SK-N-SH (cell line): ENCODE measurements around the gene TTN. TPM values are rescaled to one million over a fixed set of nuclear protein-coding genes. Genes with fewer than 3 reads are reported as not detected.

Experiments
- CTCF ChIA-PET: fragments of 300-600, 350-600 bp; formaldehyde crosslinking; extraction: SDS; loops from one replicate; lab custom pipeline; 2021; lab: Yijun Ruan, JAX
- POLR2A ChIA-PET: fragments of 350-600 bp; sonication (Branson Sonifier 250); formaldehyde crosslinking; extraction: SDS; loops from one replicate; lab custom pipeline; 2020; ENCODE audit warnings: antibody characterized with exemption, inconsistent platforms; lab: Yijun Ruan, JAX
- DNase-seq: peaks from one replicate; pipeline ENCODE4 v3.0.0; 2012
- H2AFZ ChIP-seq: fragments of 200-600 bp; sonication (generic); 2 replicates; pipeline ENCODE4 v1.8.1; 2016; ENCODE audit warnings: antibody characterized with exemption, mild to moderate bottlenecking, low read depth
- H3F3A ChIP-seq: fragments of 200-600 bp; sonication (generic); replicated peaks from 2 replicates; pipeline ENCODE3; 2016; ENCODE audit warnings: antibody characterized with exemption, mild to moderate bottlenecking; ENCODE audit not compliant: insufficient read depth
- H3K27ac ChIP-seq, 2 experiments: fragments of 200-500 bp in 1 of 2; fragments of 200-600 bp in 1 of 2; sonication (Bioruptor generic) in 1 of 2; sonication (generic), shearing (Covaris generic) in 1 of 2; 2 replicates each; pipeline versions ENCODE4 v1.5.1 to v1.6.1; 2014 to 2016; ENCODE audit warnings: low read depth in 2 of 2, inconsistent platforms in 1 of 2, low read length in 1 of 2, mild to moderate bottlenecking in 1 of 2, mixed read lengths in 1 of 2
- H3K27me3 ChIP-seq: fragments of 200-600 bp; sonication (generic), shearing (Covaris generic); 2 replicates; pipeline ENCODE4 v1.6.1; 2016; ENCODE audit warnings: mixed run types; ENCODE audit not compliant: insufficient read depth
- H3K36me3 ChIP-seq, 2 experiments: fragments of 200-500 bp in 1 of 2; fragments of 200-600 bp in 1 of 2; sonication (Bioruptor generic) in 1 of 2; sonication (generic) in 1 of 2; replicated peaks in 1 of 2; 2 replicates each; pipeline versions ENCODE3 to v1.5.1; 2014 to 2016; ENCODE audit warnings: low read length in 1 of 2, mild to moderate bottlenecking in 1 of 2; ENCODE audit not compliant: insufficient read depth in 2 of 2, control insufficient read depth in 1 of 2
- H3K4me1 ChIP-seq, 2 experiments: fragments of 200-500 bp in 1 of 2; fragments of 200-600 bp in 1 of 2; sonication (Bioruptor generic) in 1 of 2; sonication (generic), shearing (Covaris generic) in 1 of 2; 2 replicates each; pipeline versions ENCODE4 v1.5.1 to v1.6.1; 2014 to 2016; ENCODE audit warnings: low read depth in 1 of 2, low read length in 1 of 2, mixed run types in 1 of 2; ENCODE audit not compliant: insufficient read depth in 2 of 2, control insufficient read depth in 1 of 2
- H3K4me2 ChIP-seq: fragments of 200-600 bp; sonication (generic), shearing (Covaris generic); 2 replicates; pipeline ENCODE4 v1.6.1; 2017; ENCODE audit warnings: mixed run types
- H3K4me3 ChIP-seq, 2 experiments: fragments of 200-500 bp in 1 of 2; fragments of 200-600 bp in 1 of 2; sonication (Bioruptor generic) in 1 of 2; sonication (generic), shearing (Covaris generic) in 1 of 2; 2 replicates each; pipeline versions ENCODE4 v1.5.1 to v1.8.1; 2014 to 2016; ENCODE audit warnings: low read depth in 2 of 2, inconsistent platforms in 1 of 2, low read length in 1 of 2, mild to moderate bottlenecking in 1 of 2, mixed read lengths in 1 of 2, moderate library complexity in 1 of 2
- H3K79me2 ChIP-seq: fragments of 200-600 bp; sonication (generic); 2 replicates; pipeline ENCODE4 v1.8.1; 2017; ENCODE audit warnings: mild to moderate bottlenecking; ENCODE audit not compliant: insufficient read depth
- H3K9ac ChIP-seq: fragments of 200-600 bp; sonication (generic); 2 replicates; pipeline ENCODE4 v1.6.1; 2017; ENCODE audit warnings: mixed run types
- H3K9me2 ChIP-seq: fragments of 200-600 bp; sonication (generic); 2 replicates; pipeline ENCODE4 v1.6.1; 2017; ENCODE audit warnings: mixed run types
- H3K9me3 ChIP-seq: fragments of 200-600 bp; sonication (generic); 2 replicates; pipeline ENCODE4 v1.6.1; 2017; ENCODE audit warnings: mixed run types, mild to moderate bottlenecking, moderate library complexity
- H4K20me1 ChIP-seq: fragments of 200-600 bp; sonication (generic); 2 replicates; pipeline ENCODE4 v1.6.1; 2017; ENCODE audit warnings: mild to moderate bottlenecking, mixed run types; ENCODE audit not compliant: insufficient read depth
- ELF1 ChIP-seq: IDR thresholded peaks from 2 replicates; pipeline ENCODE4 v1.4.0; 2012
- EZH2phosphoT487 ChIP-seq: fragments of 200-600 bp; sonication (generic); IDR thresholded peaks from 2 replicates; pipeline ENCODE4 v1.6.1; 2017; ENCODE audit warnings: low read depth, mixed run types, mild to moderate bottlenecking, antibody characterized with exemption, moderate library complexity, borderline replicate concordance
- FOSL2 ChIP-seq: IDR thresholded peaks from 2 replicates; pipeline ENCODE4 v1.4.0; 2012; ENCODE audit warnings: low read depth, mild to moderate bottlenecking, moderate library complexity, borderline replicate concordance
- FOXJ3 ChIP-seq: sonication (generic); formaldehyde crosslinking; IDR thresholded peaks from 2 replicates; pipeline ENCODE4 v1.5.1; 2020; ENCODE audit warnings: mild to moderate bottlenecking, missing genetic modification reagents
- FOXM1 ChIP-seq: IDR thresholded peaks from 2 replicates; pipeline ENCODE4 v1.4.0; 2012; ENCODE audit warnings: low read depth, mild to moderate bottlenecking
- GATA2 ChIP-seq: sonication (generic); formaldehyde crosslinking; IDR thresholded peaks from 2 replicates; pipeline ENCODE4 v1.5.0; 2020; ENCODE audit warnings: mild to moderate bottlenecking, missing genetic modification reagents
- JUND ChIP-seq: IDR thresholded peaks from 2 replicates; pipeline ENCODE4 v1.4.0; 2012
- NRF1 ChIP-seq: IDR thresholded peaks from 2 replicates; pipeline ENCODE4 v1.6.1; 2012; ENCODE audit warnings: low read depth, mild to moderate bottlenecking, low read length
- POLR2AphosphoS5 ChIP-seq: IDR thresholded peaks from 2 replicates; pipeline ENCODE4 v1.6.1; 2012; ENCODE audit warnings: low read depth, low read length
- RCOR1 ChIP-seq: fragments of 150-350 bp; IDR thresholded peaks from 2 replicates; pipeline ENCODE4 v1.6.1; 2017; ENCODE audit warnings: antibody characterized with exemption, low read length
- RFX5 ChIP-seq: IDR thresholded peaks from 2 replicates; pipeline ENCODE4 v1.6.1; 2012; ENCODE audit warnings: mild to moderate bottlenecking, improper control_type of control experiment, low read length
- TEAD4 ChIP-seq: IDR thresholded peaks from 2 replicates; pipeline ENCODE4 v1.4.0; 2012; ENCODE audit warnings: mild to moderate bottlenecking, borderline replicate concordance; ENCODE audit not compliant: insufficient read depth
- YY1 ChIP-seq: IDR thresholded peaks from 2 replicates; pipeline ENCODE4 v1.4.0; 2012; ENCODE audit warnings: low read depth, mild to moderate bottlenecking
- WGBS: methylation state at CpG from one replicate; pipeline ENCODE4 v1.1.6; 2017; ENCODE audit warnings: low lambda C conversion rate; 5-methylcytosine and 5-hydroxymethylcytosine counted together
- polyA plus RNA-seq, 3 experiments: library from polyadenylated mRNA; depleted of rRNA; stranded (reverse); fragments of >200 nt; gene quantifications; 2 replicates each; pipeline ENCODE4 v1.2.3, GENCODE V29; 2012
- TF ChIP-seq, protein P1 (sequence below): IDR thresholded peaks from 2 replicates; pipeline ENCODE4; 2012
- TF ChIP-seq, protein P2 (sequence below): fragments of 200-600 bp; sonication (generic); IDR thresholded peaks from 2 replicates; pipeline ENCODE4 v1.6.1; 2017; ENCODE audit warnings: antibody characterized with exemption, mild to moderate bottlenecking, moderate library complexity
- TF ChIP-seq, protein P3 (sequence below): IDR thresholded peaks from 2 replicates; pipeline ENCODE4 v1.4.0; 2012; ENCODE audit warnings: low read depth, borderline replicate concordance
- TF ChIP-seq, protein P4 (sequence below): IDR thresholded peaks from 2 replicates; pipeline ENCODE4 v1.6.1; 2012; ENCODE audit warnings: mild to moderate bottlenecking, low read depth, low read length, moderate library complexity
- TF ChIP-seq, protein P5 (sequence below): IDR thresholded peaks from 2 replicates; pipeline ENCODE4 v1.4.0; 2012; ENCODE audit warnings: low read depth, borderline replicate concordance

The TTN gene
- polyA plus RNA-seq (2012; rRNA removed), result under 0.01 and 0.08 TPM in 2 replicates
- polyA plus RNA-seq (2012; cell fraction: cytosol; rRNA removed), result under 0.01 and 0.08 TPM in 2 replicates
- 0.11 and 0.13 TPM in 2 replicates for polyA plus RNA-seq (2012; cell fraction: nucleus; rRNA removed)

DNA sequence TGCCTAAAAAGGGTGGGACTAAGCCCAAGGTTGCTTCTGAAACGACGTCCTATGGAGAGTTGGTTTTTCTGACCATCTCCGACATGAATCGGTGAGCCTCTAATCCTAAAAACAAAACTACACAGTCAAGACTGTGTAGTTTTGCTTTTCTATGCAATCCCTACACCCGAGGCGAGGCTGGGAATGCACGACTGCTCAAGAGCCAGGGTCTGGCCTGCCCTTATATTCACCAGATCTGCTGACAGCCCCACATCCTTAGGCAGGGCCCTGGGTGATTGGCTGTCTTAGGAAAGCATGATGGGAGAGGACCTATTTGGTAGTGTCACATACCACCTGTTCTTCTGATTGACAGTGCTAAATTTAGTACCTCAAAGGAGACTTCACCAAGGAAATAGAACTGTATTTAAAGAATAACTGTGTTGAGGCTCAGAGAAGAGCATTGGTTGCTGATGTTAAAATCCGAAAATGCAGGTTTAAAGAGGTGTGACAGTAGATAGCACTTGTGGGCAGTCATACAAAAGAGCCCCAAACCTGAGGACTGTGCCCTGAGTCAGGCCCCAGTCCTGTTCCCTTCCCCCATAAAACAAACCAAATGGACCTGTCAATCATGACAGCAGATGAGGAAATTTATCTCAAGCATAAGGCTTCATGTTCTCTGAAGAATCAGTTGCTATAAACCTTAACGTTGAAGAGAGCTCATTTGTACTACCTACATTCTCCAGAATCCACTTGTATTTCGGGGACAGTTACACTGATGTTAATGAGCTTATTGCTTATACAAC lies at the start of gene TTN:
TTN (minus strand) TSS at position 197 of the 782 bp plus-strand sequence. CDS start 2,781 bp downstream, outside the sequence.
- H3F3A ChIP-seq, result no peaks in the 10 kb centered on the region
- no peak within 1 kb of the TSS for H2AFZ ChIP-seq
- H3K27ac ChIP-seq, result no peak within 1 kb of the TSS
- ChIA-PET POLR2A (no interaction called here), CTCF (interaction anchor here (1.5 to 2.1 kb wide), 2 partner anchors 10 to 322 kb away, joined by 4 to 6 read pairs; no protein-coding TSS in a partner anchor)
- H3K4me1 ChIP-seq, result no peaks in the 10 kb centered on the region; a peak in 2 of 4 replicates
- no peaks in the 10 kb centered on the region for H3K36me3 ChIP-seq
- no peak within 1 kb of the TSS for H3K9ac ChIP-seq
- no peaks in the 10 kb centered on the region for H3K9me3 ChIP-seq
- H4K20me1 ChIP-seq, result no peaks in the 10 kb centered on the region
- H3K79me2 ChIP-seq, result no peaks in the 10 kb centered on the region
- H3K9me2 ChIP-seq, result no peaks in the 10 kb centered on the region
- DNase-seq, result no peak
- 87% methylated on average over 10 of the region's 10 CpGs for WGBS
- H3K4me3 ChIP-seq, result no peak within 1 kb of the TSS
- TF ChIP-seq TEAD4, result no peak
- no peak for TF ChIP-seq EZH2phosphoT487
- no peak for TF ChIP-seq POLR2AphosphoS5
- TF ChIP-seq, protein P1, sequence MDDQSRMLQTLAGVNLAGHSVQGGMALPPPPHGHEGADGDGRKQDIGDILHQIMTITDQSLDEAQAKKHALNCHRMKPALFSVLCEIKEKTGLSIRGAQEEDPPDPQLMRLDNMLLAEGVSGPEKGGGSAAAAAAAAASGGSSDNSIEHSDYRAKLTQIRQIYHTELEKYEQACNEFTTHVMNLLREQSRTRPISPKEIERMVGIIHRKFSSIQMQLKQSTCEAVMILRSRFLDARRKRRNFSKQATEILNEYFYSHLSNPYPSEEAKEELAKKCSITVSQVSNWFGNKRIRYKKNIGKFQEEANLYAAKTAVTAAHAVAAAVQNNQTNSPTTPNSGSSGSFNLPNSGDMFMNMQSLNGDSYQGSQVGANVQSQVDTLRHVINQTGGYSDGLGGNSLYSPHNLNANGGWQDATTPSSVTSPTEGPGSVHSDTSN, result no peak
- no peak for TF ChIP-seq RFX5
- no peak for TF ChIP-seq GATA2 (CRISPR knock-in tag)
- TF ChIP-seq, protein P2, sequence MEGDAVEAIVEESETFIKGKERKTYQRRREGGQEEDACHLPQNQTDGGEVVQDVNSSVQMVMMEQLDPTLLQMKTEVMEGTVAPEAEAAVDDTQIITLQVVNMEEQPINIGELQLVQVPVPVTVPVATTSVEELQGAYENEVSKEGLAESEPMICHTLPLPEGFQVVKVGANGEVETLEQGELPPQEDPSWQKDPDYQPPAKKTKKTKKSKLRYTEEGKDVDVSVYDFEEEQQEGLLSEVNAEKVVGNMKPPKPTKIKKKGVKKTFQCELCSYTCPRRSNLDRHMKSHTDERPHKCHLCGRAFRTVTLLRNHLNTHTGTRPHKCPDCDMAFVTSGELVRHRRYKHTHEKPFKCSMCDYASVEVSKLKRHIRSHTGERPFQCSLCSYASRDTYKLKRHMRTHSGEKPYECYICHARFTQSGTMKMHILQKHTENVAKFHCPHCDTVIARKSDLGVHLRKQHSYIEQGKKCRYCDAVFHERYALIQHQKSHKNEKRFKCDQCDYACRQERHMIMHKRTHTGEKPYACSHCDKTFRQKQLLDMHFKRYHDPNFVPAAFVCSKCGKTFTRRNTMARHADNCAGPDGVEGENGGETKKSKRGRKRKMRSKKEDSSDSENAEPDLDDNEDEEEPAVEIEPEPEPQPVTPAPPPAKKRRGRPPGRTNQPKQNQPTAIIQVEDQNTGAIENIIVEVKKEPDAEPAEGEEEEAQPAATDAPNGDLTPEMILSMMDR, result no peak
- TF ChIP-seq FOXM1, result no peak
- TF ChIP-seq, protein P3, sequence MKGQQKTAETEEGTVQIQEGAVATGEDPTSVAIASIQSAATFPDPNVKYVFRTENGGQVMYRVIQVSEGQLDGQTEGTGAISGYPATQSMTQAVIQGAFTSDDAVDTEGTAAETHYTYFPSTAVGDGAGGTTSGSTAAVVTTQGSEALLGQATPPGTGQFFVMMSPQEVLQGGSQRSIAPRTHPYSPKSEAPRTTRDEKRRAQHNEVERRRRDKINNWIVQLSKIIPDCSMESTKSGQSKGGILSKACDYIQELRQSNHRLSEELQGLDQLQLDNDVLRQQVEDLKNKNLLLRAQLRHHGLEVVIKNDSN, result no peak
- no peak for TF ChIP-seq ELF1
- TF ChIP-seq, protein P4, sequence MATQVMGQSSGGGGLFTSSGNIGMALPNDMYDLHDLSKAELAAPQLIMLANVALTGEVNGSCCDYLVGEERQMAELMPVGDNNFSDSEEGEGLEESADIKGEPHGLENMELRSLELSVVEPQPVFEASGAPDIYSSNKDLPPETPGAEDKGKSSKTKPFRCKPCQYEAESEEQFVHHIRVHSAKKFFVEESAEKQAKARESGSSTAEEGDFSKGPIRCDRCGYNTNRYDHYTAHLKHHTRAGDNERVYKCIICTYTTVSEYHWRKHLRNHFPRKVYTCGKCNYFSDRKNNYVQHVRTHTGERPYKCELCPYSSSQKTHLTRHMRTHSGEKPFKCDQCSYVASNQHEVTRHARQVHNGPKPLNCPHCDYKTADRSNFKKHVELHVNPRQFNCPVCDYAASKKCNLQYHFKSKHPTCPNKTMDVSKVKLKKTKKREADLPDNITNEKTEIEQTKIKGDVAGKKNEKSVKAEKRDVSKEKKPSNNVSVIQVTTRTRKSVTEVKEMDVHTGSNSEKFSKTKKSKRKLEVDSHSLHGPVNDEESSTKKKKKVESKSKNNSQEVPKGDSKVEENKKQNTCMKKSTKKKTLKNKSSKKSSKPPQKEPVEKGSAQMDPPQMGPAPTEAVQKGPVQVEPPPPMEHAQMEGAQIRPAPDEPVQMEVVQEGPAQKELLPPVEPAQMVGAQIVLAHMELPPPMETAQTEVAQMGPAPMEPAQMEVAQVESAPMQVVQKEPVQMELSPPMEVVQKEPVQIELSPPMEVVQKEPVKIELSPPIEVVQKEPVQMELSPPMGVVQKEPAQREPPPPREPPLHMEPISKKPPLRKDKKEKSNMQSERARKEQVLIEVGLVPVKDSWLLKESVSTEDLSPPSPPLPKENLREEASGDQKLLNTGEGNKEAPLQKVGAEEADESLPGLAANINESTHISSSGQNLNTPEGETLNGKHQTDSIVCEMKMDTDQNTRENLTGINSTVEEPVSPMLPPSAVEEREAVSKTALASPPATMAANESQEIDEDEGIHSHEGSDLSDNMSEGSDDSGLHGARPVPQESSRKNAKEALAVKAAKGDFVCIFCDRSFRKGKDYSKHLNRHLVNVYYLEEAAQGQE, result no peak
- TF ChIP-seq YY1, result no peak
- no peak for TF ChIP-seq FOSL2
- no peak for TF ChIP-seq FOXJ3 (CRISPR knock-in tag)
- no peak for TF ChIP-seq RCOR1
- TF ChIP-seq, protein P5, sequence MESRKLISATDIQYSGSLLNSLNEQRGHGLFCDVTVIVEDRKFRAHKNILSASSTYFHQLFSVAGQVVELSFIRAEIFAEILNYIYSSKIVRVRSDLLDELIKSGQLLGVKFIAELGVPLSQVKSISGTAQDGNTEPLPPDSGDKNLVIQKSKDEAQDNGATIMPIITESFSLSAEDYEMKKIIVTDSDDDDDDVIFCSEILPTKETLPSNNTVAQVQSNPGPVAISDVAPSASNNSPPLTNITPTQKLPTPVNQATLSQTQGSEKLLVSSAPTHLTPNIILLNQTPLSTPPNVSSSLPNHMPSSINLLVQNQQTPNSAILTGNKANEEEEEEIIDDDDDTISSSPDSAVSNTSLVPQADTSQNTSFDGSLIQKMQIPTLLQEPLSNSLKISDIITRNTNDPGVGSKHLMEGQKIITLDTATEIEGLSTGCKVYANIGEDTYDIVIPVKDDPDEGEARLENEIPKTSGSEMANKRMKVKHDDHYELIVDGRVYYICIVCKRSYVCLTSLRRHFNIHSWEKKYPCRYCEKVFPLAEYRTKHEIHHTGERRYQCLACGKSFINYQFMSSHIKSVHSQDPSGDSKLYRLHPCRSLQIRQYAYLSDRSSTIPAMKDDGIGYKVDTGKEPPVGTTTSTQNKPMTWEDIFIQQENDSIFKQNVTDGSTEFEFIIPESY, result no peak
- no peak for TF ChIP-seq JUND
- no peak for TF ChIP-seq NRF1
- TF ChIP-seq, all 33 proteins: peak for 0
- Histone ChIP-seq H3K27me3 (no peaks in the 10 kb centered on the region), H3K4me2 (no peak within 1 kb of the TSS)
